H1 (cell line): Measurements from ENCODE around the gene GPX7. TPM values are rescaled to one million over a fixed set of nuclear protein-coding genes. Genes with fewer than 3 reads are reported as not detected.

Experiments
- HDAC2 ChIP-seq, 2 experiments: fragments of 300-600 bp in 1 of 2; sonication (generic) in 1 of 2; IDR thresholded peaks; 2 replicates each; pipeline ENCODE4 v1.6.1; 2011 to 2012; ENCODE audit warnings: low read depth in 2 of 2, low read length in 2 of 2, mild to moderate bottlenecking in 2 of 2, moderate library complexity in 2 of 2, borderline replicate concordance in 1 of 2, inconsistent platforms in 1 of 2
- JUND ChIP-seq: IDR thresholded peaks from 2 replicates; pipeline ENCODE4 v1.6.1; 2011; ENCODE audit warnings: mild to moderate bottlenecking, improper control_type of control experiment, low read length
- POLR2A ChIP-seq, 2 experiments: IDR thresholded peaks; 1 replicate in 1 of 2; 2 replicates in 1 of 2; pipeline ENCODE4 v1.6.1; 2011; ENCODE audit warnings: low read depth in 2 of 2, low read length in 2 of 2, mild to moderate bottlenecking in 2 of 2; ENCODE audit errors: control extremely low read depth in 1 of 2
- RBBP5 ChIP-seq: IDR thresholded peaks from 2 replicates; pipeline ENCODE4 v1.7.1; 2012; ENCODE audit warnings: low read depth, mild to moderate bottlenecking, inconsistent platforms, low read length, moderate library complexity, borderline replicate concordance
- RNF2 ChIP-seq: fragments of 200-900, 300-1000 bp; sonication (generic); IDR thresholded peaks from 2 replicates; pipeline ENCODE4 v1.7.1; 2016; ENCODE audit warnings: borderline replicate concordance, low read depth, mild to moderate bottlenecking, antibody characterized with exemption, low read length; ENCODE audit not compliant: poor library complexity, severe bottlenecking; ENCODE audit errors: missing control alignments
- RXRA ChIP-seq: IDR thresholded peaks from 2 replicates; pipeline ENCODE4 v1.6.1; 2011; ENCODE audit warnings: low read depth, mild to moderate bottlenecking, low read length, moderate library complexity; ENCODE audit not compliant: insufficient read depth
- SP1 ChIP-seq: IDR thresholded peaks from 2 replicates; pipeline ENCODE4 v1.6.1; 2011; ENCODE audit warnings: low read depth, low read length
- polyA plus RNA-seq, 7 experiments: library from polyadenylated mRNA; depleted of rRNA in 3 of 7; stranded (reverse) in 5 of 7; unstranded in 2 of 7; fragments of >200 nt in 5 of 7; fragments of 200-250 nt in 2 of 7; gene quantifications; 1 replicate in 5 of 7; 2 replicates in 1 of 7; 4 replicates in 1 of 7; pipeline versions ENCODE4 v1.2.1 to v1.2.3, GENCODE V29; 2011 to 2013; ENCODE audit warnings: missing spikeins in 2 of 7, mixed read lengths in 2 of 7
- total RNA-seq: library from RNA; stranded (reverse); fragmentation: NEBNext Ultra II Directional; extraction: Animal tissue kit (Norgen Biotek cat#: 25700); gene quantifications from 2 replicates; pipeline ENCODE4 v1.2.1, GENCODE V29; 2021

Gene GPX7
- total and polyA plus RNA-seq, 2 of the 8 experiments (the other 6 are each of a cell fraction or from before 2014, with no cell fraction given): 13.0 to 37.5 TPM

DNA sequence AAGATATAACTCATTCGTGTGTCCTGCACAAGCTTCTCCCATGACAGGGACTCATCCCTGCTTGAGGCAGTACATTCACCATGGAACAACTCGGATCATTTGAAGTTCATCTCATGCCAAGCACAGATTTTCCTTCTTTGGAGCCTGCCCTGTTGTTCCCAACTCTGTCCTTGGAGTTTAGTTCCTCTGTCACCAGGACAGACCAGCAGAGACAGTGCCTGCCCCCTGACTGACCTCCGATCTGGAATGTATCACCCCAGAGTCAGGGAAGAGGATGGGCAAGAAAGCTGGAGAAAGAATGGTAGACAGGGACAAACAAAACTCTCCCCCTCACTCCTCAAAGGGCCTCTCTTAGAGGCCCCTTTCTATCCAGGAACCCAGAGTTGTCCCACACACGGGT, 35.8 kb downstream of the GPX7 start (continued):
- TF ChIP-seq RNF2 (no peak), SP1 (no peak), HDAC2 (IDR thresholded peaks at IDR 0.05; ENCODE audit: borderline replicate concordance in 1 of 2, low read depth in 2 of 2, low read length in 2 of 2) (no peak), RBBP5 (no peak), JUND (no peak), RXRA (no peak), POLR2A (IDR thresholded peaks at IDR 0.05; ENCODE audit: control extremely low read depth in 1 of 2, low read depth in 2 of 2, low read length in 2 of 2) (no peak)
